GM19397 (cell line): ENCODE results near the gene PSEN1.

Source experiments
- ATAC-seq: cut with Tn5 transposase; IDR thresholded peaks from one replicate; pipeline ENCODE4 v1.9.1; 2021; ENCODE audit warnings: mild to moderate bottlenecking, moderate library complexity; ENCODE audit not compliant: unreplicated experiment

Gene PSEN1

DNA sequence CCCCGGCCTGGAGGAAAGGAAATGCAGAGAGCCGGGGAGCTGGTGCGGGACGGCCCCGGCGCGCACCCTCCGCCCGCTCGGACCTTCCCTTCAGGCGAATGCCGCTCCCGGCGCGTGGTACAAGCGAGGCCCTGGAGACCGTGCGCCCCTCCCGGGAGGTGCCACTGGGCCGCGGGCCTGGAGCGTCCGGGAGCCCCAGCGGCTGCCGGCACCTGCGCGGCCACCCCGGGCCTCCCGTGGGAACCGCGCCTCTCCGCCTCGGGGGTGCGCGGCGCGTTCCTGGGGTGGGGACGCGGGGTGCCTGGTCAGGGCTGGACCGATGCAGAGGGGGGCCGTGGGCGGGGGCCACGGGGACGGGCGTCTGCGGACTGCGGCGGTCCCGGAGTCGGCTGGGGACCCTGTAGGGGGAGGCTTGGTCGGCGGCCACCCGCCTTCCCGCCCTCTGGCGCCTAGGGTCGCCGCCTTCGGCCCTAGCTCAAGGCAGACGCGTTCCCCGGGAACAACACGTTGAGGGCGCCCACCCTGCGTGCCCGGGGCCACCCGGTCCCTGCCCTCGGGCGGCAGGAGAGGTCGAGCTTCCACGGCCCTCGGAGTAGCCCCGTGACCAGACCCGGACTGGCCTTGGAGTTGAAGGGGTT lies 101.6 kb downstream of the PSEN1 start:
- no peak for ATAC-seq

DNA sequence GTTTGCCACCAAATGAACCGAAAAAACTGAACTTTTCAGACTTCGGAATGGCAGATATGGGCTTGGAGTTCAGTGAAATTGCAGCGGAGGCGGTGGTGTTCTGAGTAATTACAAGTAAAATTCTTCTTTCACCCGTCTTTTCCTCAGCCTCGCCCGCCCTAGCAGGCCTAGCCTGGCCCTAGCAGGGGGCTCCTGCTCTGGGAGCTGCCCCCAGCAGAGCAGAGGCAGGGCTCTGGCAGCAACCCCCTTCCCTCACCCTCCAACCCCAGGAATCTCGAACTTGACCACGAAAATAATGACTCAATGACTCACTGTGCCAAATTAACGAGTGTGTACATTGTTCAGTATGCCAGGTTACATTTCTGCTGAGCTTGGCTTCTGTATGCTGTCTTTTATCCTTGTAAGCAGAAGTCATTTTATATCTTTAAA lies 102.1 kb downstream of the PSEN1 start:
- ATAC-seq = no peak

DNA sequence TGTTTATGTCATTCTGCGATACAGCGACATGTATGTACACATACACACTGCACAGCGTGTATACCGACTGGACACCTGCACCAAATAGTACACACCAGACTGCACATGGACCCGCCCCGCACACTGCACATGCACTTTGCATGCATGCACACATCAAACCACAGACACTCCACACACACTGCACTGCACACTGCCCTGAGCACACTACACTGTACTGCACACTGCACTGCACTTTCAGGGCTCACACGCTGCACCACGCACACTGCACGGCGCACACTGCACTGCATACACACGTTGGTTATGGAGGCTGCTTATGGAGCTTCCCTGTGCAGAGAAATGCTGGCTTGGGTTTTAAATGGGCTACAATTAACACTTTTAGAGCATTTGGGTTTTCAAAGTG lies 102.6 kb downstream of the PSEN1 start:
- ATAC-seq = no peak

DNA sequence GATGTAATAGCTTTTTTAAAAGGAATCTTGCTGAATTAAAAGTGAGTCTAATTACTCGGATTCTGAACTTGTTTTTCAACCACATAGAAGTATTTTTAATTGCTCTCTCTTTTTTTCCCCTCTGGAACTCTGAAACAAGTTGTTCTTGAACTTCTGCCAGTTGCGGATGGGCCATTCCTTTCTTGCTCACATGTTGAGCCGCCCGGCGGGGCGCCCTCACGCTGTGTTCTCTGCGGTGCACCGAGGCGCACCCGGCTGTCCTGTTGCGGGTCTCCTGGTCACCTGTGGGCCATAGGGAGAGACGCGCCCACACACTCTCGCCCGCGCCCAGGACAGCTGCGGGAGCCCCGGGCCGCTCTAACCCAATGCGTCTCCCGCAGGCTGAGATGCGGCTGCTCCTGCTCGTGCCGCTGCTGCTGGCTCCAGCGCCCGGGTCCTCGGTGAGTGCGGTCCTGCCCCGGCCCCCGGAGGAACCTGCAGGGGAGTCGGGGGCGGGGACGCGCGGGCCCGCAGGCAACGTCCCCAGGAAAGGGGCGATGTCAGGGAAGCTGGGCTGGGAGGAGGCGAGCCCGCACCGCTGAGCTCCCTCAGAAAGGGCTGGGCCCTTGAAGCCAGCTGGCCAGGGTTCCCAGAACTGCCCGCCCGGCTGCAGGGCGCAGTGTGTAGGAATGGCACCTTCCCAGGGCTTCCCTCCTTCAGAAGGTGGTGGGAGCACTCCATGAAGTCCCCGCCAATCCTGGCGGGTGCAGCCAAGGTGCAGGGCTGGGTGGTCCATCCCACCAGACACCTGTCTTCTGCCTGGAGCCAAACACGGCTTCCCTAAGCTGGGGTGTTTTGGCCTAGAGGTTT lies 103.3 kb downstream of the PSEN1 start:
- no peak for ATAC-seq

DNA sequence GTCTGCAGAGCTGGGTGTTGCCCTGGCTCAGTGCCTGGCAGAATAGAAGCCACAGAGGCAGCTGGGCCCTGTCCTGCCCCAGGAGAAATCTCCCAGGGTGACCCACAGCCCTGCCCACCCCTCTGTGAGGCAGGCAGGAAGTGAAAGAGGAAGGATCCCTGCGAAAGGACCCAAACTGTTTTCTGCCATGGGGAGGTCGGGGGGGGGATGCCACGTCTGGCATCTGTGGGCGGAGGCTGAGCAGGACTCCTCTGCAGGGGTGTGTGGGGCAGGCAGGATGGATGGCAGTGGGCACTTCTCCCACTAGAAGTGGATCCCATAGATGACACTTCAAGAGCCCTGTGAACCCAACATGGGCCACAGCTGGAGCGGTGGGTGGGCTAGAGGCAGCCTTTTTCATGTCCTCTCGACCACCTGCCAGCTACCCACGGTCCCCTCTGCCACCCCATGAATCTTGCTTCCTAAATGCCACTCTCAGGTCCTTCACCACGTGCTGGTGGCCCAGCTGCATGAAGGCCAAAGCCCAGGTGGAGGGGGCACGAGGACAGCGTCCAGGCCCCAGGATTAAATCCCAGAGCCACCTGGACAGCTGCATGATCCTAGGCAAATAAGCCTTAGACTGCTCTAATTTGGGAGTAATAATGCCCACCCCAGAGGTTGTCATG lies 104.6 kb downstream of the PSEN1 start:
- no peak for ATAC-seq

DNA sequence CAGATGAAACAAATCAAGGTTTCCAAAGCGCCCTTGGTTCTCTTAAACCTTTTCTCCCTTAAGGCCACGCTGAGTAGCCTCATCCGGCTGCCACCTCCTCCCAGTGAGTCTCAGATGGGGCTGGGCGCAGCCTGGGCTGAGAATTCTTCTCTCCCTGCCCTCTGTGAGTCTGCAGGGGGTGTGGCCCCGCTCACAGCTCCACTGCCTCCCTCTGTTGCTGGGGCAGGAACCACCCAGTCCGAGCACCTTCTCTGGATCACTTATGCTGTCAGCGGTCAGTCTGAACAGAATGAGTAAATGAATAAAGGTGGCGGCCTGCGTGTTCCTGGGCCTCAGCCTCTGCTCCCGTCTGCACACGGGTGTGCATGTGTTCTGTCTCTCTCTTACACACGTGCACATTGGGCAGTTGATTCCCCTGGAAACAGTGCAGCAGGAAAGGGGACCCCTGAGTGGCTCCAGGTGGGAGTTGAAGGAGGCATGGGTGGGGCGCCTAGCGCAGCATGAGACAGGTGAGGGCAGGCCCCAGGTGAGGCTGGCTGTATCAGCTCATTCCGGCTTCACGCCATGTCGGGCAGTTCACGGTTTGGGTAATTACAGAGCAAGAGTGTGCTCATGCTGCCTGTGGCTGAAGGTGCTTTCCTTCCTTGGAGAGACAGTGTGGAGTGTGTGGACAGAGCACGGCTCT lies 105.3 kb downstream of the PSEN1 start:
- ATAC-seq = no peak

DNA sequence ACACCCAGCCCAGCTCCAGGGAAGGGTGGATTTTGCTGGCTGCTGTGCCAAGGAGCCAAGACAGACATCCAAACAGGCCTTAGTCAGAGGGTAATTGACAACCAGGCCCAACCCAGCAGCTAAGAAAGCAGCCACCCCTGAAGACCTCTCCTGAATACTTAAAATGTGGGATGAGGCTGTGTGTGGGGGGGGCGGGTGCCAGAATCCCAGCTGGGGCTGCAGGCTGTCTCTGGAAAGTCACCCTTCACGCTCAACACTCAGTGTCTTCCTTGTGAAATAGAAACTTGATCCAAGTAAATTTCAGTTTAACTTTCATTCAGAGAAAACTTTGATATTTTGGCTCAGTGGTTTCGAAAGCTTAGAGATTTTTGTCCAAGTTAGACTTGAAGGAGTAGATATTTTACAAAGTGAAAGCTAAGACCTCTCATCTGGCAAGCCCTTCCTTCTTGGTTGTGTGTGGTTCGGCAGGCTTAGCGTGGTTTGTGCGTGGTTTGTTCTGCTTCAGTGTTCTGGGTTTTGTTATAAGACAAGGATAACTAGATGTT lies 106.1 kb downstream of the PSEN1 start:
- no peak for ATAC-seq

DNA sequence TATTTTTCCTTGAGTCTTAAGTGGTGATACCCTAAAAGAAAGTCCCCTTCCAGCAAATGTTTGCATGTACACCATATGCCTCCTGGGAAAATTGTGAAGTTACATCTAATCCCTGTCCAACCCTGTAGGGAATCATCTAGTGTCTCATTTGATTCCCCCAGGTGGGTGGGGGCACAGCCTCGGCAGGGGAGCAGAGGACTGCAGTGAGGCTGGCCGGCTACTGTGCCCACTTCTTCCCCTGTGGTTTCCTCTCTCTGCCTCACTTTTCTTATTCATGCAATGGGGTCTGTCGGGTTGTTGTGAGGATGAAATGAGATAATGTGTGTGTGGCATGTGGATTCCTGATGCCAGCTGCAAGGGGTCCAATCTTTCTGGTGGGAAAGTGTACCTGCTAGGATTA lies 107.0 kb downstream of the PSEN1 start:
- ATAC-seq = no peak

DNA sequence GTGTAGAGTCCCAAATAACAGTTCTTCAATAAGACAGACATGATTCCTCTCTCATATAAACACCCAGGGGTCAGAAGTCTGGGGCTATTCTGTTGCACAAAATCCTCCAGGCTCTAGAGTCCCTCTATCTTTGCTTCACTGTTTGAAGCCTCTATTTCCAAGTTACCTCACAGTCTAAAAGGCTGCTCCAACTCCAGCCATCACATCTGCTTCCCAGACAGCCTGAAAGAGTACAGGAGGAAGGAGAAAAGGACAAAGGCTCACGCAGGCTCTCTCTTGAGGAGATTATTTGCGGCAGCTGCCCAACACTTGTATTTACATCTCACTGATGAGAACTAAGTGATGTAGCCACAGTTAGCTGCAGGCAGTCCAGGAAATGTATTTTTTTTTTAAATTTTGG lies 107.4 kb downstream of the PSEN1 start:
- no peak for ATAC-seq

DNA sequence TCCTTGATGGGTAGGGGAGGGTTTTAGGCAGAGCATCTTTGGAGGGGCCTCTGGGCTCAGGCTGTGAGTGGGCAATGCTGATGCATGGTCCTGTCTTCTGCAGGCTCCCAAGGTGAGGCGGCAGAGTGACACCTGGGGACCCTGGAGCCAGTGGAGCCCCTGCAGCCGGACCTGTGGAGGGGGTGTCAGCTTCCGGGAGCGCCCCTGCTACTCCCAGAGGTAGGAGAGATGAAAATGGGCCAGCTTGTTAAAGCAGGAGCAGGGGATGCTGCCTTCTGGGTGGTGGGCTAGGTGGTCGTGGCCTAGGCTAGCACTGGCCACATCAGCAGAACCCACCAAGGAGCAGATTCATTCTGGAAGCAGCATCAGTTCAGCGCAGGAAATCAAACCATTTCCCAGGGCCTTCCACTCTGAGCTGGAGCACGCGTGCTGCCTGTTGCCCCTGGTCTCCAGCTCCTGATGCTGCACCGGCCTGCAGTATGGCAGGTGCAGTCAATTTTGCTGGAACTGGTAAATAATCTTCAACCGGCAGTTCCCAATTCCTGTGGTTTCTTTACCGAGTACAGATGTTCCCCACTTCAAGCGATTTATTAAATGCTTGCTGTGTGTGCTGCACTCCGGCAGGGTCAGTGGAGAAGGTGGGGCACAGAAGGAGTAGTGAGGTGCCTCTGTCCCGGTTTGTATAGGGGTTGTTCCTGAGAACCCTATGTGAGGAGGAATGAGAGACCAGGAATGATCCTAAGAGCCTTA lies 108.4 kb downstream of the PSEN1 start:
- ATAC-seq = no peak

DNA sequence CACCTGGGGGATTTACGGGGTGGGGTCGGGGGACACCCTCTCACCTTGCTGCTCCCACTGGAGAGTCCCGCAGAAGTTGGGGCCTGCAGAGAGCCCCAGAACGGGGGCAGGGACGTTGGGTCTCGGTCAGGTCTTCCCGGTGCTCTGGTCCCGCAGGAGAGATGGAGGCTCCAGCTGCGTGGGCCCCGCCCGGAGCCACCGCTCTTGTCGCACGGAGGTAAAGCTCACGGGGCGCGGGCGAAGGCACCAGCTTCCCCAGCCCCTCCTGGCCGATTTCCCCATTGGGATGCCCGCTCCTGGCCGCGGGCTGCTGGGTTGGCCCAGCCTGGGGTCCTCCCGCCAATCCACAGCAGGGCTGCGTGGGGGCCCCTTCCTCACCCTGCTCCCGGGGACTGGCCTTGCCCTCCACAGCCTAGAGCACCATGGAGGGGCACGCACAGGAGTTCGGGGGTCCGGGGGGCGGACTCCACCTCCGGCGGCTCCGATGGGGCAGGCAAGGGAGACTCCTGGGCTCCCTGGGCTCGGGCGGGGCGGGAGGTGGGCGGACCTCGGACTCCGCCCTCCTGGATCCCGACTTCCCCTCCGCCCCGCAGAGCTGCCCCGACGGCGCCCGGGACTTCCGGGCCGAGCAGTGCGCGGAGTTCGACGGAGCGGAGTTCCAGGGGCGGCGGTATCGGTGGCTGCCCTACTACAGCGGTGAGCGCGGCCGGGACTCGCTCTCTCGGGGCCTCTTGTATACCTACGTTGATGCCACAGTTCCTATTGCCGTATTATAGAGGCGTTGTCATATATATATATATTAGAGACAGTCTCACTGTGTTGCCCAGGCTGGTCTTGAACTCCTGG lies 109.4 kb downstream of the PSEN1 start:
- no peak for ATAC-seq

DNA sequence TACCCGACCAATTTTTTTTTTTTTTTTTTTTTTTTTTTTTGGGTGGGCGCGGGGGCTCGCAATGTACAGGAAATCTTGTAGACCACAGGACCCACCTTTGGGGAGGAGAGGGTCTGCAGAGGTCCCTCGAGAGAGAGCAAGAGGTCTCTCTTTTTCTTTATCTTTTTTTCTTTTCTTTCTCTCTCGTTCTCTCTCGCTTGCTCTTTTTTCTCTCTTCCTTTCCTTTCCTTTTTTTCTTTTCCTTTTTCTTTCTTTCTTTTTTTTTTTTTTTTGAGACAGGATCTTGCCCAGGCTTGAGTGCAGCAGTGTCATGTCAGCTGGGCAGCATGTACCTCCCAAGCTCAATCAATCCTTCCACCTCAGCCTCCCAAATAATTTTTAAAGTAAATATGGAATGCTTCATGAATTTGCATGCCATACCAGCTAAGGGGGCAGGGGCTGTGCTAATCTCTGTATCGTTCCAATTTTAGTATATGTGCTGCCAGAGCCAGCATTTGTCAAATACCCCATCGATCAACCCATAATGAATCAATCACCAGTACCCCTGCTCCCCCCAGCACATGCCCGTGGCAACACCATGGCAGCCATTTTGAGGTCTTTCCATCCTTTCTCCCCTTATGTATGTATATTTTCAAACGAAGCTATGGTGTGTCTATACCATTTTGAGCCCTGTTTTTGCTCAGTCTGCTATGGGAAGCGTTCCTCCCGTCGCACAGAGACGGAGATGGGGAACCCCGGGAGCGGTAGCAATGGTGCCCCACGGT lies 110.3 kb downstream of the PSEN1 start:
- no peak for ATAC-seq

DNA sequence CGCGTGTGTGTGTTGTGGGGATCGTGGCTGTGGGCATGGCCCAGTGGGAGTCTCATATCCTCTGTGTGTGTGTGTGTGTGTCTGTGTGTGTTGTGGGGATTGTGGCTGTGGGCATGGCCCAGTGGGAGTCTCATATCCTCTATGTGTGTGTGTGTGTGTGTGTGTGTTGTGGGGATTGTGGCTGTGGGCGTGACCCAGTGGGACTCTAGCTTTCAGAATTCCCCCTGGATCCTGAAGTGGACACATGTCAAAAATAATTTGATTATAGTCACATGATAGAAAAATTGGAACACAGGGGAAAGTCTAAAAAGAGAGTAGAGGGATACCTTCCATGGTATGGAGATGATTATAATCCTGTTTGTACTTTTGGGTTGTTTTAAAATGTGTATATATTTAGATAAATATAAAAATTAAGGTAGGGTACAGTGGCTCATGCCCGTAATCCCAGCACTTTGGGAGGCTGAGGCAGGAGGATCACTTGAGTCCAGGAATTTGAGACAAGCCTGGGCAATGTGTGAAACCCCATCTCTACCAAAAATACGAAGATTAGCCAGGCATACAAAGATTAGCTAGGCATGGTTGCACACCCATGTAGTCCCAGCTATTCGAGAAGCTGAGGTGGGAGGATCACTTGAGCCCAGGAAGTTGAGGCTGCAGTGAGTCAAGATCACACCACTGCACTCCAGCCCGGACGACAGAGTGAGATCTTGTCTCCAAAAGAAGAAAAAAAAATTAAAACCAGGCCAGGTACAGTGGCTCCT lies 112.0 kb downstream of the PSEN1 start:
- no peak for ATAC-seq

DNA sequence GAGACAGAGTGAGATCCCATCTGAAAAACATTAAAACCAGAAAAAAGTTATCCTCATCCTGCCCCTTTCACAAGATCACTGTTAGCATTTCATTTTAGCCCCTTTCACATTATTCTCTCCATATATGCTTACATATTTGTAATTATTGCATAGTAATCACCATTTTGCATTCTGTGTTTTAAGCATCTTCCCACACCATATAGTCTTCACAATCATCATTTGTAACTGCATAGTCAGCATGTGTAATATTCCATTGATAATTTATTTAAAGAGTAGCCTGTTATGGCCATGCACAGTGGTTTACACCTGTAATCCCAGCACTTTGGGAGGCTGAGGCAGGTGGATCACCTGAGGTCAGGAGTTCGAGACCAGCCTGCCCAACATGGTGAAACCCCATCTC lies 112.8 kb downstream of the PSEN1 start:
- no peak for ATAC-seq

DNA sequence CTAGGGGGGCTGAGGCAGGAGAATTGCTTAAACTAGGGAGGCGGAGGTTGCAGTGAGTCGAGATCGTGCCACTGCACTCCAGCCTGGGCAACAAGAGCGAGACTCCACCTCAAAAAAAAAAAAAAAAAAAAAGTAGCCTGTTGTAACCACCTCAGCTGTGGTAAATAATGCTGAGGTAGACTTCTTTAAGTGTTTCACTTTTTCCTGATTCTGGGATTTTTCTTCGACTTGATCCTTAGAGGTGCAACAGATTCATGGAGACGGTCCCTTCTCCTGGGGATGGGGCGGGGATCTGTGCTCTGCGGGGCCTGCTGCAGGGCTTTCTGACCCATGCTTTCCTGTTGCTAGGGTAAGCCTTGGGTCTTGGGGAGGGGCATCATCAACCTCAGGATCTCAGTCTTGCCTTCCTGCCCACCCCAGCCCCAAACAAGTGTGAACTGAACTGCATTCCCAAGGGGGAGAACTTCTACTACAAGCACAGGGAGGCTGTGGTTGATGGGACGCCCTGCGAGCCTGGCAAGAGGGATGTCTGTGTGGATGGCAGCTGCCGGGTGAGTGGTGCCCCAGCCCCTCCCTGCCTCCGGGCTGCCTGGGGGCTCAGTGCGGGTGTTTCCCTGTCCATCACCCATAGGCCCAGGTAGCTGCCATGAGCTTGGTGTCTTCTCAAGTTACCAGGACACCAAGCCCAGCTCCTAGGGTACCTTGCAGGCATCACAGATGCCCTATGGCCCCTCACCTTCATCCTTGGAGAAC lies 113.4 kb downstream of the PSEN1 start:
- no peak for ATAC-seq

DNA sequence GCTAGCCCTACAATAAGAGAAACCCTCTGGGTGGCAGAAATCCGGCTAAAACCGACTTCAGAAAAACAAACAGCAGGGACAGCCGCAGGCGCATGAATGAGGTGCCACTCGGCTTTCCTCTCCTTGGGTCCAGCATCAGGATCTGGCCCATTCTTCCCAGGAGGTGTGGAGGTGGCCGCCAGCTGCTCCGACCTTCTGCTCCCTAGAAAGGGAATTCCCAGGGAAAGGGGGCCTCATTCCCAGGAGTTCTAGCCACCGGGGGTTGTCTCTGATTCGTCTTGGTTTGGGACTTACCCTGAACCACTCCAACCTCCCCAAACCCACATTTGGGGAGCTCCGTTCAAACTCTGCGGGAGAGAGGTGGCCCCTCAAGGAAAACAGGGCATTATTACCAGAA lies 114.0 kb downstream of the PSEN1 start:
- ATAC-seq = no peak

DNA sequence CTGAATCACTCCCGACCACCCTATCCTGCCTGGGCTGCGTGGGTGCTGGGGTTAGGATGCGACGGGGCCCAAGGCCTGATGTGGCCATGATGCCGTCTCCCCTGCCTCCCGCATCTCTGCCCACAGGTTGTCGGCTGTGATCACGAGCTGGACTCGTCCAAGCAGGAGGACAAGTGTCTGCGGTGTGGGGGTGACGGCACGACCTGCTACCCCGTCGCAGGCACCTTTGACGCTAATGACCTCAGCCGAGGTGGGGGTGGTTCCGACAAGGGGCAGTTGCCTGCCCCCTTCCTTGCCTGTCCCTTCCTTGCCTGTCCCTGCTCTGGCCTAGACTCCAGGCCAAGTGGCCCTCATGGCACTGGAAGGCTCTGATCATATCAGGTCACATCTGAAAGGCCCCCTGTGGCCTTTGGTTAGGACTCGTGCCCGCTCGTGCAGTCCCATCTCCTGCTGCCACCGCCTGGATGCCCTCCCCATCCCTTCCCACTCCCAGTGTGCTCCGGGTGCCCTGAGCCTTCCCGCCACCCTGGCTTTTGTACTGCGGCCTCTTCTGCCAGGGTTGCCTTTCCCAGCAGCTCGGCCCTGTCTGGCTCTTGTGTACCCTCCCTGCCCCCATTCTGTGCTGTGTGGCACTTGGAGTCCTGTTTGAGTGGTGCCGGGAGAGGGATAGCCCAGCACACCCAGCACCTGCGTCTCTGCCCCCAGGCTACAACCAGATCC lies 114.6 kb downstream of the PSEN1 start:
- no peak for ATAC-seq
